CD4-positive, alpha-beta T cell treated with Interleukin-17A for 4 hours (primary cell): ENCODE measurements around the gene EIF4G1.
"Not testable (repeated sequence)": the region's sequence is repeated elsewhere in the genome, so short reads cannot be mapped to it uniquely, and the experiment has no call there.

Experiments used
- DNase-seq: peaks from one replicate; pipeline ENCODE4 v3.0.0-alpha.2; 2020; ENCODE audit warnings: mixed read lengths

Gene EIF4G1

GRCh38 chr3:184336547-184337398 lies 22.4 kb downstream of the EIF4G1 start:
- DNase-seq, result no peak

GRCh38 chr3:184337399-184337714 lies 23.0 kb downstream of the EIF4G1 start, which contains the start of gene FAM131A:
TSS of gene FAM131A (plus strand) at chr3:184337600. CDS start at chr3:184337631, 31 bp downstream.
- no peak for DNase-seq

GRCh38 chr3:184337981-184338380 lies 23.6 kb downstream of the EIF4G1 start:
- no peak for DNase-seq

DNA sequence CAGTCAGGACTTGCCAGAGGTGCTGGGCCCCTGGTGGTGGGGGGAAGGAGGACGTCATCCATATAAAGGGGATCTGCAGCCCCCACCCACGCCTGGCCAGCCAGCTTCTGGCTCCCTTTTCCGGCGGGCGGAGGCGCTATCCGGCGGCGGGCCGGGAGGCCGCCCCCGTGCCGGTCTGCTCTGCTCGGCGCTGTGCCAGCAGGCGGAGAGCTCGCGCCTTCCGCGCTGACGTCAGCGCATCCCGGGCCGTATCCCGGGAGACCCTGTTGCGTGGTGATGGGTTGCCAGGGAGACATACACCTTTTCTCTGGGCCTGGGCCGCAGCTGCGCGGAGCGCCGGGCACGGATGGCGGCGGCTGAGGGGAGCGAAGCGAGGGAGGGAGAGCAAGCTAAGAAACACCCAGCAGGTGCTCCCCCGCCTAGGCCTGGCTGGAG lies 24.1 kb downstream of the EIF4G1 start:
- DNase-seq, result no peak

DNA sequence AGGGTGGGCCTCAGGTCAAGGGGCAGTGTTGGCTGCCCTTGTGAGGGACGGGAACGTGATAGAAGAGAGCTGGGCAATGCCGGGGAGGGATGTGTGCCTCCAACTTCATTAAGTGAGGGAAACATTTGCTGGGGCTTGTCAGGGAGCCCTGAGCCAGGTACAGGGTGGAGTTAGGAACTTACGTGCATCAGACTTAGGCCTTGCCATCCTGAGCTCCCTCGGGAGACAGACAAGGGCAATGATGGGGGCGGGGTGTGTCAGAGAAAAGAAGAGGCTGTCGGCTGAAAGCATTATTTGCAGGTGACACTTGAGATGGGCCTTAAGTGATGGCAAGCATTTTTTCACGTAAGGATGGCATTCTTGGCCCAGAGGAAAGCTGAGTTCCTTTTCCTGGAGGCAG lies 24.6 kb downstream of the EIF4G1 start:
- DNase-seq, result no peak

- not testable (repeated sequence) for DNase-seq
Observed at GRCh38 chr3:184339451-184340135, 25.2 kb downstream of the EIF4G1 start.

GRCh38 chr3:184341925-184342324 lies 27.5 kb downstream of the EIF4G1 start:
- DNase-seq, result no peak

GRCh38 chr3:184343200-184343876 lies 28.9 kb downstream of the EIF4G1 start:
- no peak for DNase-seq

- no peak for DNase-seq
Observed at GRCh38 chr3:184344579-184345316, 30.3 kb downstream of the EIF4G1 start.

- DNase-seq, result no peak
Observed at GRCh38 chr3:184345317-184346144, 31.1 kb downstream of the EIF4G1 start.

DNA sequence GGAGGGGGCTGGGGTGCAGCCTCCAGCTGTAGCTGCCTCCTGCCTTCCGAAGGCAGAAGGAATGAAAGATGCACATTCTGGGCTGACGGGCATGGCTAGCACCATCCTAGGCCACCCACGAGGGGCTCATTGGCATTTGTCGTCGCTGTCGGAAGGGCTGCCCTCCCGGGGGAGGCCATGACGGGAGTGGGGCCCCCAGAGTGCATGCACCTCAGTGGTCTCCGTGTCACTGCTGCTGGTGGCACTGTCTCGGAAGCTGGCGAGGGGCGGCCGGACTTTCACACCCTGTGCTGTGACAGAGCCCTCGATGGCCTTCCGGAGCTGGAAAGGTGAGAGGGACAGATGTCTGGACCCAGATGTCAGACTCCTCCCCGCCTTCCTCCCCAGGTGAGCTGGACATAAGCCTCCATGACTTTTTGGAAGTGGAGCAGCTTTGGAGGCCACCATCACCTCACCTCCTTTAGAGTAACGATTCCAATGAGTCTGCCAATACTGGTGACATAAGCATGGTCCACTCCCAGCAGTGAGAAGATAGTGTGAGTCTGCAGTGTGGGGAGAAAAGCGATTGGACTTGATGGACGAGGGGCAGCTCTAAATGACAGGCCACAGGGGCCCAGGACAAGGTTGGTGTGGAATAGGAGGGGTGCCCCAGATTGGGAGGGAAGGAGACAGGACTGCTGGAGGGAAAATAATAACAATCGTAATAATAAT lies 32.2 kb downstream of the EIF4G1 start:
- no peak for DNase-seq

- DNase-seq, result no peak
Observed at GRCh38 chr3:184347321-184348056, 33.1 kb downstream of the EIF4G1 start.

DNA sequence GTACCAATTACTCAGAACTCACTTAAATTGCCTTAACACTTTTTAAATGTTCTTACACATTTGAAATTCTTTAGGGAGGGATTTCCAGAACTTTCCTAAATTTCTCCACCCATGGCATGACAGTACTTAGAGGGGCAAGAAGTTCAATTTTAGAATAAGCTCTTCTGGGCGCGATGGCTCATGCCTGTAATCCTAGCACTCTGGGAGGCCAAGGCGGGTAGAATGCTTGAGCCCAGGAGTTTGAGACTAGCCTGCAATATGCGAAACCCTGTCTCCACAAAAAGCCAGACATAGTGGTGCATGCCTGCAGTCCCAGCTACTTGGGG lies 33.6 kb downstream of the EIF4G1 start:
- no peak for DNase-seq

DNA sequence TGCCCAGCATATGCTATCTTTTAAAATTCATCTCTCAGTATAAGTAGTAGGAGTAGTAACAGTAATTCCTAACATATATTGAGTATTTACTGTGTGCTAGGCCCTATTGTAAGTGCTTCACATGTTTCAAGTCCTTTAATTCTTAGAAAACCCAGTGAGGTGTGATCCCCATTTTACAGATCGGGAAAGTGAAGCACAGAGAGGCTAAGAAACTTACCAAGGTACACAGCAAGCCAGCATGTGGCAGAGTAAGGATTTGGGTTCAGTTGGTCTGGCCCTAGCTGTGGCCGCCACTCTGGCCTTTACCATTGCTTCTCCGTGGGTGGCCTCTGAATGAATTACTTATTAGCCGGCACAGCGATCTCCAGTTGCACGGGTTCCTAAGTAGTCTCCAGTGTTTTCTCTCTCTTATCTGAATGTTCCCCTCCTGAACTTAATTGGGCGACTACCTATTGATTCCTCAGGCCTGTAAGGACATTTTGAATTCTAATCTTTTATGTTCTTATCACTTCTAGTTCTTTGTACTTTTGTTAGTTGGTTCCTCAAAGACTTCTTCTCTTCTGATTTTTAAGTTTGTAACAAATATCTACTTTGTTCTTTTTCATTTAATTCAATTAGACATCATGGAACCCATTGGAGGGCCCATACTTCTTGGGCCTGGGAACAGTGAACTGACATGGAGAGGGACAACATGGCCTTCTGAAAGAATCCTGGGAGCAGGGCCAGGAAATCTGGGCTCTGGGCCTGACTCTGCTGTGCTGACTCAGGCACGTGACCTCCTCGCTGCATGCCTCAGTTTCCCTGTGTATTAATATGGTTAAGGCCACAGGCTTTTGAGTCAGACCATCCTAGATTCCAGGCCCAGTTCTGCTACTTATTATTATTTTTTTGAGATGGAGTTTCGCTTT lies 35.4 kb downstream of the EIF4G1 start:
- no peak for DNase-seq

DNA sequence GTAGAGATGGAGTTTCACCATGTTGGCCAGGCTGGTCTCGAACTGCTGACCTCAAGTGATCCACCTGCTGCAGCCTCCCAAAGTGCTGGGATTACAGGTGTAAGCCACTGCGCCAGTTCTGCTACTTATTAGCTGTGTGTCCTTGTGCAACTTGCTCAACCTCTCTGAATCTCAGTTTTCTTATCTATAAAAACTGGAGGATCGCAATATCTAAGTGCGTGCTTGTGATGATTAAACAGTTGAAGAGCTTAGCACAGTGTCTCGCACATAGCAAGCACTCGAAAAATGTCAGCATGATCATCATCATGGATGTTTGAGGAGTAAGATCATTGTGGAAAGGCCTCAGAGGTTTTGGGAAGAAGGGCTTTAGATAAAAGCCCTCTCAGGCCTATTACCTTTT lies 36.2 kb downstream of the EIF4G1 start:
- no peak for DNase-seq

GRCh38 chr3:184351511-184352148 lies 37.2 kb downstream of the EIF4G1 start:
- DNase-seq, result no peak

DNA sequence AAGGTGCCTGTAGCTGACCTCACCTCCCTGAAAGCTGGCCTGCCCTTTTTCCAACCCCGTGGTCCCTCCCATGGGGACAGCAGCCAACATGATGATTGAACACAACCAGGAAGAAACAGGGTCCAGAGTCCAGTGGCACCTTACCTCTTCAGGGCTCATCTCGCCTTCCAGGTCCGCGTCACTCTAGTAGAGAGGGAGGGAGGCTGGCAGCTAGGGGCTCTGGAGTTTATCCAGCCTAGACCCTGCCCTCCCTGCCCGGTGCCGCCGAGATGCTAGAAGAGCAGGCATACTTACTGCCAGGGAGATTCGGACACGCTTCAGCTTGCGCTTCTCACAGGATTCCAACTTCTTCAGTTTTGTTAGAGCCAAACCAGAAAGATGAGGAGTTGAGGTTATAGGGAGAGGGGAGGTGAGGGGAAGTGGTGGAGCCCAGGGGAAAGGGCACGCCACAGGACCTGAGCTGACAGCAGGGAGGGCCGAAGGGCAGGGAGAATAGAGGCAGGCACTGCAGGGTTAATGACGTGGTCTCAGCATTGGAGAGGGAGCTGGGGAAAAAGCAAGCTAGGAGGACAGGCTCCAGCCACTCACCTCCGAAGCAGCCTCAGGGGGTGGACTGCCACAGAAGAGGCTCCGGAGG lies 37.9 kb downstream of the EIF4G1 start:
- DNase-seq, result no peak

- DNase-seq, result no peak
Observed at GRCh38 chr3:184352897-184353545, 38.6 kb downstream of the EIF4G1 start.
